HG03025 (cell line): ENCODE results near the gene RUFY3.
"Not testable (repeated sequence)": the region's sequence is repeated elsewhere in the genome, so short reads cannot be mapped to it uniquely, and the experiment has no call there.

Experiments
- ATAC-seq: cut with Tn5 transposase; IDR thresholded peaks from one replicate; pipeline ENCODE4 v1.9.1; 2021; ENCODE audit warnings: mild to moderate bottlenecking, moderate library complexity; ENCODE audit not compliant: unreplicated experiment, low FRiP score

Gene RUFY3

DNA sequence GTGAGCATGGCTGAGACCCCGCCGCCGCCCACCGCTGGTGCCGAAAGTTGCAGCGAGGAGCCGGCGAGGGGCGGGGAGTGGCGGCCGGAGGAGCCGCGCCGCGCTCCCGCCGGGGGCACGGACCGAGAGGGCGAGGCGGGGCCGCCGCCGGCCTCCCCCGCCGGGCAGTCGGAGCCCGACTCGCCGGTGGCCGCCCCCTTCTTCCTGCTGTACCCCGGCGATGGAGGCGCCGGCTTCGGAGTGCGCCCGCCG, 16.9 kb upstream of the RUFY3 start:
- ATAC-seq: peak; percentile 40

DNA sequence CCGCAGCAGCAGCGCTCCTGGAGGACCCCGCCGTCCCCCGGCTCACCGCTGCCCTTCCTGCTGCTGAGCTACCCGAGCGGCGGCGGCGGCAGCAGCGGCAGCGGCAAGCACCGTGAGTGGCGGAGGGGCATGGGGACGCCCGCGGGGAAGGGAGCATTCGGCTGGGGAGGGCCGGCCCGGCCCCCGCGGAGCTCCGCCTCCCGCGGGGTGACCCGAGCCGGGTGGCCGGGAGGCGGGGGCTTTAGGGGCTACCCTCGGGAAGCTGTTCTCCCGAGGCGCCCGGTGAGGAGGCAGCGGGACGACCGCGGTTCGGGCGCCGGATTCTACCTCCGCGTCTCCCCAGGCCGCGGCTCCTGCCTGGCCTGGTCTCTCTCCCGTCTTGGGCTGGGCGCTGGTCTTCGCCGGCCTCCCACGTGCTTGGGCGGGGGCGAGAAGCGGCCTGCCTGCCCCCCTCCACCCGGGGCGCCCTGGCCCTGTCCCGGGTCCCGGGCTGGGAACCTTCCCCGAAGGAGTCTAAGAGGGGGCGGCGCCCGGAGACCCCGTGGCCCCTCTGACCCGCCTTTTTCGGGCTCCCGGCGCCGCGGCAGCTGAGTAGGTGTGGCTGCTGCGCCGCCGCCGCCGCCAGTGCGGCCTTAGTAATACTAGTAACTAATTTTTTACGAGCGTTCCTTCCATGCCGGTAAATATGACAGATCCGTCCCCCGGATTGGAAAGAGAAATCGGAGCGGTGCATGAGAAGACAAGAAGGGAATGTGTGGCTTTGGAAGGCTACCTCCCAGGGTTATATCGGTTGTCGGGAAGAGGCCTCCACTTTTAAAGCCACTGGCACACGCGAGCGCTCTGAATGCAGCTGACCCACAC, 16.4 kb upstream of the RUFY3 start:
- ATAC-seq: peak; percentile 56

DNA sequence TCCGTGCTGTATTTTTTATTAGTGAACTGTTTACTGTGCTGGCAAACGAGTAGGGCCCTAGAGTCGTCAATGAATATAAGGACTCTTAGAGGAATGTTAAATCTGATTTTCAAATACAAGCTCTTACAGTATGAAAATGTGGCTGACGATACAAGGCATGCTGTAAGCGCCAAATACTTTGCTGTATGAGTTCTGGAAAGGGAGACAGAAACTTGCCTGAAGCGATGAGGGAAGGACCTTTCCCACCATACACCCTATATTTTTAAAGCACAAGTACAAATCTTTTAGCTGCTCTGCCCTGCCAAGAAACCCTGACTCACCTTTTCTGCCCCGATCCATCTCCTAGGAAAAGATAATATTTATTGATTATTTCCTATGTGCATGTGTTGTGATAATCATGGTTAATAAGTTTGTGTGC, 15.7 kb upstream of the RUFY3 start:
- ATAC-seq: no peak

DNA sequence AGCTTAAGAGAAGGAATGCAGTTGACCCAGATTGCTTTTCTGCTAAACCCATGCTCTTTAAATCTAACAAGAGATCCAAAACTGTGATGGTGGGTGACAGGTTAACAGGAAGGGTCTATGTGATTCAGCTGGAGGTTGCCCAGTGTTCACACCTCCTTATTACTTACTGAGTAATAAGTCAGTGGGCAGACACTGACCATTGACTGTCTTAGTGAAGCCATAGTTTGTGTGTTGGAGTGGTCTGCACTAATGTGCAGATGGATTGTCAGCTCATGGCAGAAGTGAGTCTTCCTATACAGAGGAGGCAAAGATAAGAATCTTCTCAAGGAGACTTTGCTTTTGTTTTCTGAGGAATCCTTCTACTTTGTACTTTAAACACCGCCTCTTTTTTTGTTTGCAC, 15.2 kb upstream of the RUFY3 start:
- ATAC-seq: no peak

DNA sequence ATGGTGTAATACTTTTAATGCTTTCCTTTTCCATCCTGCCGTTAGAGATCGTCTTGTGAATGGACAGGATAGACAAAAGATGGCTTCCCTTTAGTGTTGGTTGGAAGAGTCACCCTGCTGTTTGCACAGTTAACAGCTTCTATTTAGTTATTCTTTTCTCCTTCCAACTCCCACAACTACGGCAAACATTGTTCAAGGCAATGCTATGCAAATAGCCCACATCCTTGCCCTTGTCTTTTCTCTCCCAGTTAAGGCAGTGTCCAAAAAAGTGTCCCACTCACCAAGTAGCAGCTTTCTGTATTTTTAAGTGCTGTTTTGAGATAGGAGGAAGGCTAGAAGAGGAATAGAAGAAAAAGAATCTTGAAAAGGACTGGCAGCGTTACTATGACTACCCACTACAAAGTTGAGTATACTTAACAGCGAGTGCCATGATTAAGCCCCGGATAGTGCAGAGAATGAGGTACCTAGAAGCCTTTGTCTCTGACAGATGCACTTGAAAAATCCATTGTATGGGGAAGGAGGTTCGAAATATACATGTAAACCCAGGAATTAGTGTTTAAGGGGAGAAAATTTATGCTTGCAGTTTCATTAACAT, 12.1 kb upstream of the RUFY3 start:
- no peak for ATAC-seq

DNA sequence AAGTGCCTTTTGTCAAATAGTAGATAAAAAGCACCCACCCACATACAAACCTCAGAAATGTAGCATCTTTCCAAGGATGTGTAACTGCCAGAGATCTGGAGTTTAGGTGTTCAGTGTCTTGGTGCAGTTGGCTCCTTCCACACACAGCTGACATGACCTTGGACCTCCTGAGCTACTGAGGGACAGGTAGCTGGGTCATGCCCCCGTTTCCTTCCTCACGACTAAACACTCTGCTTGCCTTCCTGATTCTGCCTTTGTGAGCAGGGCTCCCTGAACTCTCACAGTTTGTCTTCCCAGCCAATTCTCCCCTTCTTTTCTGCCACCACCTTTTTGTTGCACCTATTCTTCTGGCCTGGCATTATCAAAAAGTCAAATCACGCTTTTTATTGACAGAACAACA, 10.2 kb upstream of the RUFY3 start:
- no peak for ATAC-seq

DNA sequence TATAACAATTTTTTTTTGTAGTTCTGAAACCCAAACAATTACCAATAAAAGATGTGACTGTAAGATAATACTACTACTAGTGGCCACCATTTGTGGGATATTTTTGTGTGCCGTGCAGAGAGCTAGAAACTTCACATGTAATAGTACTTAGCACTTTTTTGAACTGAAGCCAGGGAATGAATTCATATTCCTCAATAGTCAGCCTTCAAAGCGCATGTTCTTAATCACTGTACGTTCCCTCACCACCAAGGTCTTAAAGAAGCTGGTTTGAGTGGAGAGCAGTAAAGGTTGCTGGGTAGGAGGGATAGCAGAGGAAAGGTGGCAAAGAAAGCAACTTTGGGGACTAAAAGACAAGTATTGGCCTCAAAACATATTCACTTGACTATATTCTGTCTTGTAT, 9.6 kb upstream of the RUFY3 start:
- ATAC-seq: no peak

DNA sequence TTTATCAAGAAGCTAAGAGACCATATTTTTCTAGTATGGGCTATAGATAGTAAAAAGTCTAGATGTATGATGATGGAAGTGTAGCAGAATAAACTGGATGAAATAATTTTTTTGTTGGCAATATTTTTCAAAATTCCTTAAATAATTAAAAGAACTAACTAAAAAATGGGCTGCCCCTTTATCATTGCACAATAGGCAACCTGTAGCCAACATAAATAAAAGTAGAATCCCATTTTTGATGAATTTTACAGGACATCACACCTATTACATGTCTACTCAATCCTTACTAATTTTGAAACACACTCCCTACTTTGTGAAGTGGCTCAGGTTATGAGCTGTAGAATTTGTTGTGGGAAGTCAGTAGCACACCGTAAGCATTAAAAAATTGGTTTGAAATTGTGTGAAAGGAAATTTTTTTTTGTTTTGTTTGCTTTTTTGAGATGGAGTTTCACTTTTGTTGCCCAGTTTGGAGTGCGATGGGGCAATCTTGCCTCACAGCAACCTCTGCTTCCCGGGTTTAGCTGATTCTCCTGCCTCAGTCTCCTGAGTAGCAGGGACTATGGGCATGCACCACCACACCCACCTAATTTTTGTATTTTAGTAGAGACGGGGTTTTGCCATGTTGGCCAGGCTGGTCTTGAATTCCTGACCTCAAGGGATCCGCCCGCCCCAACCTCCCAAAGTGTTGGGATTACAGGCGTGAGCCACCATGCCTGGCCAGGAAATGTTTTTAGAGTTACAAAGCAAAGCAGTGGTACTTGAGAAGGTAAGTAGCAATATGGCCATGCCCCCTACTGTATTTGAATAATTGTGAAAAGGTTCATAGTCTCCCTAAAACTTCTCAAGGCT, 8.9 kb upstream of the RUFY3 start:
- ATAC-seq: no peak

DNA sequence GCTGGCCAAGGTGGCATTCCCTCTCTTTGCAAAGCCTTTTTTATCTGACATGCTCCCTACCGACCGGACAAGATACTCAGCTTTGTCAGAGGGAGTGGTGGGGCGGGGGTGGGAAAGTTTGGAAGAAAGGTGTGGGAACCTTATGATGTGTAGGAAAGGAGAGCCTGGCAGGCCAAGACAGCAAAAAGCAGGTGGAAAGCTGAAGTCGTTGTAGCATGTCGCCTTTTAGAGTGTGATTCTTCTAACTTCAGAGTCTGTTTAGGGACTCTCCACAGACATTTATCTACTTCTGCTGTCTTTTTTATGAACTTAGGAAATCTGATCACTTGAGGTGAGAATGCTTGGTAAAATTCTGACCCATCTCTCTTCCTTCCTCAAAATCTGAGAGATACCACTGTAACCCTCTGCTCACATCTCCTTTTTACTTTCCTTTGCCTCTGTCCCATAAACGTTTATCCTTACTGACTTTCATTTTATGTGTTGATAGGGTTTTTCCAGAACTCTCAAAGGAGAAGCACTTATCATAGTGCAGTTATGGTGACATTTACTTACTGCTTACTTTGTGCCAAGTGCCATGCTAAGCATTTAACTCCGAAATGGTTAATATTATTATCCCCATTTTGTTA, 8.2 kb upstream of the RUFY3 start:
- ATAC-seq: peak; percentile 52

DNA sequence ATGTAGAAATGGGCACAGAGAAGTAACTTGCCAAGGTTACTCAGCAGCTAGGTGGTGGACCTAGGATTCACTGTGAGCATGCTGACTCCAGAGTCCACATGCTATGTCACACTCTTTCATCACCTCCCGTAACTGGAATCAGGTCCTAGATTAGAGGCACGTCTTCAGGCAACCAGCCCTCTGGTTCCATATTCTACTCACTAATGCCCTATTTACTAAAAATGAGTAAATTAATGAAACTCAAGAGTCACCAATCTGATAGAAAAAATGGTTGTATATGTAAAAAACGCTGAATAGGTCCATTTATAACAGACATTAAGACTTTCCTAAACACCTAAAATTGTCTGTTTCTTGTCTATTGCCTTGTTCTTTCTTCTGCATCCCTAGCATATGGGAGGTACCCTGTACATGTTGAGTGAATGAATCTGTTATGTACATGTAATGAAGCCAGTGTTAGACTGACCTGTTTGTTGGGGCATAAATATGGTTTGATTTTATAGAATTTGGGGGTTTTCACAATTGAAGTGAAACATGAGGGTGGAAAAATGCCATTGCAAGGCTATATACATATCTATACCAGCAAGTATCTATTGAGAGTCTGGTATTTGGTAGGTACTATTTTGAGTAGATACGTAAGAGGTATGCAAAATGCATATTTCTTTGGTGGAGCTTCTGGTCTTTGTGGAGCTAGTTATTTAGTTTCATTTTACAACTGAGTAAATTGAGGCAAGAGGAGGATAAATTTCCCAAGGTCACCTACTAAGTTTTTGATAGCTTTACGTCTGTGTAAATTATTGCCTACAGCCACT, 7.5 kb upstream of the RUFY3 start:
- peak; percentile 37 for ATAC-seq

DNA sequence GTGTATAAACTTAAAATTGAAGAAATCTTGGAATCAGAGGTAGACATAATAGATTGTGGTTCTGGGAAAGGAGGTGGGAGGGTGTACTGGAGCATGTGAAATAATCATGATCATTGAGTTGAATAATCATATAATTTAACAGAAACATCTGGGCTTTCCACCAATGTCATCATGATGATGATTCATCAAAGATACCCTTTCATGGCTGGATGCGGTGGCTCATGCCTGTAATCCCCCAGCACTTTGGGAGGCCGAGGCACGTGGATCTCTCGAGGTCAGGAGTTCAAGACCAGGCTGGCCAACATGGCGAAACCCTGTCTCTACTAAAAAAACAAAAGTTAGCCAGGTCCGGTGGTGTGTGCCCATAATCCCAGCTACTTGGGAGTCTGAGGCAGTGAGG, 6.7 kb upstream of the RUFY3 start:
- ATAC-seq: no peak

DNA sequence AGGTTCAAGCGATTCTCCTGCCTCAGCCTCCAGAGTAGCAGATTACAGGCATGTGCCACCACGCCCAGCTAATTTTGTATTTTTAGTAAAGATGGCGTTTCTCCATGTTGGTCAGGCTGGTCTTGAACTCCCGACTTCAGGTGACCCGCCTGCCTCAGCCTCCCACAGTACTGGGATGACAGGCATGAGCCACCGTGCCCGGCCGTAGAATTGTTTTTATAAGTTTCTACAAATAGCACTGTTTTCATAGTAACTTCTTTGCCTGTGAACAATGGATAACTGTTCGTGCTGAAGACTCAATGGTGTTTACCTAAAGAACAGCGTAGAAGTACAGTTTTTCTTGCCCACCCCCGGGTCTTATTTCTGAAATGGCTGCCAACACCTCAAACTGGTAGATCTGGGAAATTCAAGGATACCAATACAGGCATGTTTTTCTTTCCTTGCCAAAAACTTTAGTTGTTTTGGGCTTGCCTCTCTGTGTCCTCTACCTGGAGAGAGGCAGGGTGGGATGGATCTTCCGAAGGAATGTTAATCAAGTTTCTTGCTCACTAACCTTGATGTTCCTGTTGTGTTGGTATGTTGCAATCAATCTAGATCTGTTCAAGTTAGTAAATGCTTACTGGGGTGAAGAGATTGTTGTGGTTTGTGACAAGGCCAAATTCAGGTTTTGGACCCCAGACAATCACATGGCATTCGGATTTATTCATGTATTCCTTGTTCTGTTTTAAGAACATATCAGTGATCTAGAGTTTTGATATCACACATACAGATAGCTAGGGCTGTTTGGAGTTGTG, 2.8 kb upstream of the RUFY3 start:
- ATAC-seq: no peak

DNA sequence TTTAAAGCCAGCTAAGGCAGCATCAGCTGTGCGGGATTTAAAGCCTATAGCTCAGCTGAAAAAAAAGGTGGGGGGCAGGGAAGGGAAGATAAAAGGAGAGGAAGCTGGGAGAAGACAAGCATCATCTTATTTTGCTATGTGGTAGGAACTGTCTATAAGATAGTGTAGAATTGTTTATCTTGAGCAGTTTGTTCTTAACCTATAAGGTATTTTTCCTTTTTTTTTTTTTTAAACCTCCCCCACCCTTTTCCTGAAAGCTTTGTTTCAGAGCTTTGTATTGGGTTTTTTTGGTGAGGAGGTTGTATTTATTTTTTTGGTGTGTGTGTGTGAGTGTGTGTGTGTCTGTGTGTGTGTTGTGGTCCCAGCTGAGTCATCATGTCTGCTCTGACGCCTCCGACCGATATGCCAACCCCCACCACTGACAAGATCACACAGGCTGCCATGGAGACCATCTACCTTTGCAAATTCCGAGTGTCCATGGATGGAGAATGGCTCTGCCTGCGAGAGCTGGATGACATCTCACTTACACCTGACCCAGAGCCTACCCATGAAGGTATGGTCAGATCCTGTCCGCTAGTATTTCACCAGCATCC, 531 bp downstream of the RUFY3 start:
- ATAC-seq: no peak

DNA sequence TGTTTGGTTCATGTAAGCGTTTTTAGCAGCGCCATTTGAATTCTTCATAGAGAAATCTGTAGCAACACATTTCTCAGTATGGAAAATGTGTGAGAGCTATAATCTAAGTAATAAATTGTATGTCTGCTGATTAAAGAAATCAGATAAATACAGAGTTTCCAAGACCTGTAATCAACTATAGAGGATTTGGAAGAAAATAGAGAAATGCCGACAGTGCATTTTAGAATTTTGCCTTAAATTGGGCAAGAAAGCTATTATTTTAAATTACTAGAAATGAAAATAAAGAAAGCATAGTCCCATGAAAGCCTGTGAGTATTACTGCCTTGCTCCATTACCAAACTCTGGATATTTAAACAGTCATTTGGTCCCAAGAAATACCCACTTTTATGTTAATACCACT, 2.7 kb downstream of the RUFY3 start:
- ATAC-seq: no peak

DNA sequence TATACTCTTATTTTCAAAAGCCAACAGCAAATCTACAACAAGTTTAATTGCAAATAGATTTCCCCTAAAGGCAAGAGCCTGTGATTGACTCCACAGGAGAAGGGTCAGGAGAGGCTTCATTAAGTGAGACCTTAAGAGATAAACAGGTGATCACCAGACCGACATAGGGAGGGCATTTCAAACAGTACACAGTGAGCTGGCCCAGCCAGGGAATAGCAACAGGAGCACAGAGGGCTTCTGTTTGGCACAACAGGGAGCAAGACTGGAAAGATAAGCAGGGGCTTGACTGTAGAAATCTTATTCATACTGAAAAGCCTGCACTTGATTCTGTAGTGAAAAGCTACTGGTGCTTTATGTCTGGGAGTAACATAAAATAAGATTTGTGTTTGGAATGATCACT, 3.9 kb downstream of the RUFY3 start:
- ATAC-seq: no peak

DNA sequence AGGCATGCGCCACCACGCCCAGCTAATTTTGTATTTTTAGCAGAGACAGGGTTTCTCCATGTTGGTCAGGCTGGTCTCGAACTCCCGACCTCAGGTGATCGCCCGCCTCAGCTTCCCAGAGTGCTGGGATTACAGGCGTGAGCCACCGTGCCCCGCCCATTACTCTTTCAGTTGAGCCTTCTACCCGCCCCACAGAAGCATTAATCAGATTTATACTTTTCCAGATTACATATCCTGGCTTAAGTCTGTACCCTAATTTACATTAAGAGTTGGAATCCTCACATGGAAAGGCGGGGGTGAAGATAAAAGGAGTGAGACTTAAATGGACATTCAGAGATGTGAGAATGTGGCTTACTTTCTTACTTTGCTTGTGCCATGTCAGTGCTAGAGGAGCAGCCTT, 4.8 kb downstream of the RUFY3 start:
- ATAC-seq: not testable (repeated sequence)

DNA sequence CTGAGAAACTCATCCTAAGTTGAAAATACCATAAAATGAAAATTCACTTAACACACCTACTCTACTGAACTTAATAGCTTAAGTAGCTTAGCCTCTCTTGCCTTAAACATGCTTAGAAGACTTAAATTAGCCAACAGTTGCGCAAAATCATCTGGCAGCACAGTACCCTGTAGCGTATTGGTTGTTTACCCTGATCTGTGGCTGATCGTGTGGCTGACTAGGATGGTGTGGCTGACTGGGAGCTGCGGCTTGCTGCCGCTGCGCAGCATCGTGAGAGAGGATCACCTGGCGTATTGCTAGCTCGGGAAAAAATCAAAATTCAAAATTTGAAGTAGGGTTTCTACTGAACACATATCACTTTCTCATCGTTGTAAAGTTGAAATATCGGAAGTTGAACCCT, 6.3 kb downstream of the RUFY3 start:
- no peak for ATAC-seq

DNA sequence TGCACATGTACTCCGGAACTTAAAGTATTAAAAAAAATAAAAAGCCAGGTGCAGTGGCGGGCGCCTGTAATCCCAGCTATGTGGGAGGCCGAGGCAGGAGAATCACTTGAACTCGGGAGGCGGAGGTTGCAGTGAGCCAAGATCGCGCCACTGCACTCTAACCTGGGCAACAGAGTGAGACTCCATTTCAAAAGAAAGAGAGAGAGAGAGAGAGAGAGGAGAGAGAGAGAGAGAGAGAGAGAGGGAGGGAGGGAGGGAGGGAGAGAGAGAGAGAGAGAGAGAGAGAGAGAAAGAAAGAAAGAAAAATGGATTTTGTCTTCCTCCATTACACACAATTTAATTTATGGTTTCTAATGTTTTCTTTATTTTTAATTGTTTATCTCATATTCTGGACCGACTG, 11.1 kb downstream of the RUFY3 start:
- ATAC-seq: not testable (repeated sequence)
